ENCODE results near the gene RAB20.

GRCh38 chr13:110490009-110490770, 71.3 kb downstream of the RAB20 start:
- TF ChIP-seq CTCF (IDR thresholded peaks at IDR 0.05) (no peak), EZH2 (IDR thresholded peaks at IDR 0.05; ENCODE audit: borderline replicate concordance, insufficient read depth, low read depth, low read length, poor library complexity, severe bottlenecking) (no peak)
